Measurements from ENCODE around the gene NDUFS3.
A peak's percentile ranks its signal among the peaks of the same experiment; 100 is the strongest.
"Not testable (repeated sequence)": the region's sequence is repeated elsewhere in the genome, so short reads cannot be mapped to it uniquely, and the experiment has no call there.

NDUFS3 gene

DNA sequence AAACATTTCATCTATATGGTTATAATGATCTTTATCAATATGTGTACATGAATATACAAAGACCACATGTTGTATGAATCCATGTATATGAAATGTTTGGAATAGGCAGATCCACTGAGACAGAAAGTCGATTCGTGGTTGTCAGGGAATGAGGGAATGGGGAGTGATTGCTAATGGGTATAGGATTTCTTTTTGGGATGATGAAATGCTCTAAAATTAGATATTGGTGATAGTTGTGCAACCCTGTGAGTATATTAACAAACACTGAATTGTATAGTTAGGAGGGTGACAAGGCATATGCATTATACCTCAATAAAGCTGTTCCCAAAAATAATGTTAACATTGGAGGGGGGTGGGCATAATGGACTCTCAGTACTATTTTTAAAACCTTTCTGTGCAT lies 18.4 kb upstream of the NDUFS3 start:
- DNase-seq (ENCODE audit: low read depth in 2 of 2): no peak

DNA sequence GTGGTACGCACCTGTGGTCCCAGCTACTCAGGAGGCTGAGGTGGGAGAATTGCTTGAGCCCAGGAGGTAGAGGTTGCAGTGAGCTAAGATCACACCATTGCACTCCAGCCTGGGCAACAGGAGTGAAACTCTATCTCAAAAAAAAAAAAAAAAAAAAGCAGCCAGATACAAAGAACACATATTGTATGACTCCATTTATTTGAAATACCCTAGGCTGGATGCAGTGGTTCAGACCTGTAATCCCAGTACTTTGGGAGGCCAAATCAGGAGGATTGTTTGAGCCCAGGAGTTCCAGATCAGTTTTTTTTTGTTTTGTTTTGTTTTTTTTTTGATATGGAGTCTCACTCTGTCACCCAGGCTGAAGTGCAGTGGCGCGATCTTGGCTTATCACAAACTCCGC lies 16.5 kb upstream of the NDUFS3 start:
- not testable (repeated sequence) for DNase-seq (ENCODE audit: low read depth in 2 of 2)

DNA sequence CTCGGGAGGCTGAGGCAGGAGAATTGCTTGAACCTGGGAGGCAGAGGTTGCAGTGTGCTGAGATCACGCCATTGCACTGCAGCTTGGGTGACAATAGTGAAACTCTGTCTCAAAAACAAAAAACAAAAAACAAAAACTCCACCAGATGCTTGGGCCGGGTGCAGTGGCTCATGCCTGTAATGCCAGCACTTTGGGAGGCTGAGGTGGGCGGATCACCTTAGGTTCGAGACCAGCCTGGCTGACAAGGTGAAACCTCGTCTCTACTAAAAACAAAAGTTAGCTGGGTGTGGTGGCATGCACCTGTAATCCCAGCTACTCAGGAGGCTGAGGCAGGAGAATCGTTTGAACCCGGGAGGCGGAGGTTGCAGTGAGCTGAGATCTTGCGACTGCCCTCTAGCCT lies 14.5 kb upstream of the NDUFS3 start:
- not testable (repeated sequence) for DNase-seq (ENCODE audit: low read depth in 2 of 2)

DNA sequence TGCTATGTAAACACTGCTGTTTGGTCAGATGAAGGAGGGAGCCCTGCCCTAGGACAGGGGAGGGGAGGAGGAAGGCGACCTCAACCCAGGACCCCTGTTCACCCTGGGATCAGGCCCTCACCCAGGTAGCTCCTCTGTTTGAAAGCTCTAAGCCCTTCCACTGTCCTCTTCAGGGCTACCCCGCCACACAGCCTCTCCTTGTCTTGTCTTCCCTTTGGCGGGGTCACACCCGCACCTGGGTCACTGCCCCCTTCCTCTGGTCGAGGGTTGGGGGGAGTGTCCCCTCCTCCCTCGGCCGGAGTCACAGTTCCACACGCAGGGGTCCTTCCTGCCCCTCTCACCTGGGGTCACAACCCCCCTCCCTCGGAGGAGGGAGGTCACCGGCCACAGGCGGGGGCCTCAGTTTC lies 13.9 kb upstream of the NDUFS3 start:
- no peak for DNase-seq (ENCODE audit: low read depth in 2 of 2)

- DNase-seq (ENCODE audit: low read depth in 2 of 2): peak in 1 of 2 donors; percentile 11
Measured at GRCh38 chr11:47565340-47566148, 13.3 kb upstream of the NDUFS3 start, which contains the start of gene PTPMT1. Gene PTPMT1 (plus strand): TSS chr11:47565599. CDS start chr11:47565623, 24 bp downstream.

DNA sequence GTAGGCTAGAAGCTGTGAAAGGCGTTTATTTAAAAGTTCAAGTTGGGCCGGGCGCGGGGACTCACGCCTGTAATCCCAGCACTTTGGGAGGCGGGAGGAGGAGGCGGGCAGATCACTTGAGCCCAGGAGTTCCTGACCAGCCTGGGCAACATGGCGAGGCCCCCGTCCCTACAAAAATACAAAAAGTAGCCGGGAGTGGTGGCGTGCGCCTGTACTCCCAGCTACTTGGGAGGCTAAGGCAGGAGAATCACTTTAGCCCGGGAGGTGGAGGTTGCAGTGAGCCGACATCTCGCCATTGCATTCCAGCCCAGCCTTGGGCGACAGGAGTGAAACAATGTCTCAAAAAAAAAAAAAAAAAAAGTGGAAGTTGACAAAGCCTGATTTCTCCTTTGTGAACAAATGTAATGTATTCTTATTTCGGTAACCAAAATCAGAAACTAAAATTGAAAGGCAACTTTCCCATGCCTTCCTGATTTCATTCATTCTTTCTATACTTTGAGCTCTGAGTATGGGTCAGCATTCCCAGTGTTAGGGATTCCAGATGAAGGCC lies 12.7 kb upstream of the NDUFS3 start:
- DNase-seq (ENCODE audit: low read depth in 2 of 2): no peak

- no peak for DNase-seq (ENCODE audit: low read depth in 2 of 2)
Measured at GRCh38 chr11:47569646-47570045, 9.2 kb upstream of the NDUFS3 start.

GRCh38 chr11:47570651-47571356 lies 8.1 kb upstream of the NDUFS3 start:
- DNase-seq (ENCODE audit: low read depth in 2 of 2): no peak

DNA sequence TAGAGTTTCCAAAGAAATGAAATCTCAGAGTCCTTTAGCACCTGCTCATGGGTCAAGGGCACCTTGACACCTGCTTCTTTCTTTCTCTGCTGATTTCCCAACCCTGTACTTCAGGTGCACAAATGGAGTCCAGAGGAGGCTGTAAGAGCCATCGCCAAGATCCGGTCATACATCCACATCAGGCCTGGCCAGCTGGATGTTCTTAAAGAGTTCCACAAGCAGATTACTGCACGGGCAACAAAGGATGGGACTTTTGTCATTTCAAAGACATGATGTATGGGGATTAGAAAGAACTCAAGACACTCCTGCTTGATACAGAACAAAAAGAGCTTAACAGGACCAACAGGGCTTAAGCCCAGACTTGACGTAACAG lies 7.5 kb upstream of the NDUFS3 start:
- no peak for DNase-seq (ENCODE audit: low read depth in 2 of 2)

DNA sequence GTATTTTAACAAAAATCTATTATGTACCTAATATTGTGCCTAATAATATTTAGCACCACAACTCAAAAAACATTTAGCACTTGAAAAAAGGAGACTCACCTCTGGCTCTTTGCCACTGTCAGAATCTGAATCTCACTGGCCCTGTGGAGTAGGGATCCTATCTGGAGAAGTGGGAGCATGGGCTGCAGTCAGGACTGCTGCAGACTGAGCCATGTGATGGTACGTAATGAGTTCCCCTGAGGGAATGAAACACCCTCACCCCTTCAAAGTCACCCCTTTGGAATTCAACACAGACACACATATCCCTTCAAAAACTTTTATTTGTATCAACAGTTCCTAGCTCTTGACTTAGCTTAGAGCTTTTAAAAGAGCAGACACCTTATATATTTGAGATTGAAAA lies 7.0 kb upstream of the NDUFS3 start:
- no peak for DNase-seq (ENCODE audit: low read depth in 2 of 2)

GRCh38 chr11:47572715-47573255 lies 6.1 kb upstream of the NDUFS3 start:
- DNase-seq (ENCODE audit: low read depth in 2 of 2): no peak

DNA sequence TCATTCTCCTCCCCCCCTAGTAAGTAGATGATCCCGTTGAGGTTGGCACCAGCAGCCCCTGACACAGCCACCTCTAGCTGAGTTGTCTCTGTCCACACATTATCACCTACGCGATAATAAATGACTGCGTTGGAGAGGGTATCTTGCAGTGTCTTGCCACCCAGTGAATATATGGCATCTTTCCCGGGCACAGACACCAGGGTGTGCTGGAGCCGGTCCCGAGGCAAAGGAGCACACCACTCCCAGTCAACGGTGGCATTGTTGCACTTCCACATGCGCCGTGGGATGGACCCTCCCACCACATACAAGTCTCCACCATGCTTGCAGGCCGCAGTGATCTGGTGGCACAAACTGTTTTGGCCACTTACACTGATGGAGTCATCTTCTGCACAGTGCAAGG lies 5.6 kb upstream of the NDUFS3 start:
- DNase-seq (ENCODE audit: low read depth in 2 of 2): no peak

DNA sequence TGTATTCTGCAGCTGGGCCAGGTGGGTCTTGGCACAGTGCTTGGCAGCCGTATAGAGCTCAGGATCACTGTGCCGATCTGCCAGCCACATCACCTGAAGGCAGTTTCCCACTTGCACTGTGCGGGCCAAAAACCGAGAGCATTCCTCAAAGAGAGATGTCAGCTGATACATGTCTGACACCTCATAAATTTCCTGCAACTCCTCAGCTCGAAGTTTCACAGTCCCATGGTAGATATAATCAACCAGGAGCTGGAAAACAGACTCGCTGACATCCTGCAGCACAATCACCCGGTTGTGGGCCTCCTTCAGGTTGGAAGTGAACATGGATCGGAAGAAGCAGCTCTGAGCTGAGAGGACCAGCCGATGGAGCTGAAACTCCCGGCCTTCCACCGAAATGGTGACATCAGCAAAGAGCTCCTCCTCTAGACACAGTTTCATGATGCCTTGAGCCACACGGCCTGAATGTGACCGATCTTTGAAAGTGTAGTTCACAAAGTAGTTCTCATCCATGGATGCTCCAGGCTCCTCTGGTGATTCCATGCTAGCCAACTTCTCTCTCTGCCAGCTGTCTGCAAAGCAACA lies 1.3 kb upstream of the NDUFS3 start:
- no peak for DNase-seq (ENCODE audit: low read depth in 2 of 2)

GRCh38 chr11:47583844-47584243 lies 5.0 kb downstream of the NDUFS3 start:
- DNase-seq (ENCODE audit: low read depth in 2 of 2): no peak

GRCh38 chr11:47586098-47586855 lies 7.4 kb downstream of the NDUFS3 start, which contains the start of gene FAM180B:
Gene FAM180B (plus strand): TSS chr11:47586678. CDS start chr11:47586769, 91 bp downstream.
- DNase-seq (ENCODE audit: low read depth in 2 of 2): no peak

GRCh38 chr11:47587039-47587716 lies 8.3 kb downstream of the NDUFS3 start:
- DNase-seq (ENCODE audit: low read depth in 2 of 2): no peak

GRCh38 chr11:47587723-47588326 lies 9.0 kb downstream of the NDUFS3 start:
- no peak for DNase-seq (ENCODE audit: low read depth in 2 of 2)

- DNase-seq (ENCODE audit: low read depth in 2 of 2): no peak
Measured at GRCh38 chr11:47589118-47589517, 10.2 kb downstream of the NDUFS3 start.

GRCh38 chr11:47589584-47589976 lies 10.7 kb downstream of the NDUFS3 start:
- no peak for DNase-seq (ENCODE audit: low read depth in 2 of 2)

Measured in stimulated activated CD8-positive, alpha-beta memory T cell treated with anti-CD3 and anti-CD28 coated beads, Interleukin-7, amount 100 ng/mL, for 1 hour (primary cell).